Amniotic epithelial cell (primary cell): Measurements from ENCODE around the gene NOTCH4.
"Not testable (repeated sequence)": the region's sequence is repeated elsewhere in the genome, so short reads cannot be mapped to it uniquely, and the experiment has no call there.

ENCODE experiments used
- DNase-seq: peaks from one replicate; pipeline ENCODE4 v3.0.0-alpha.2; 2010; ENCODE audit warnings: low read depth

The NOTCH4 gene

DNA sequence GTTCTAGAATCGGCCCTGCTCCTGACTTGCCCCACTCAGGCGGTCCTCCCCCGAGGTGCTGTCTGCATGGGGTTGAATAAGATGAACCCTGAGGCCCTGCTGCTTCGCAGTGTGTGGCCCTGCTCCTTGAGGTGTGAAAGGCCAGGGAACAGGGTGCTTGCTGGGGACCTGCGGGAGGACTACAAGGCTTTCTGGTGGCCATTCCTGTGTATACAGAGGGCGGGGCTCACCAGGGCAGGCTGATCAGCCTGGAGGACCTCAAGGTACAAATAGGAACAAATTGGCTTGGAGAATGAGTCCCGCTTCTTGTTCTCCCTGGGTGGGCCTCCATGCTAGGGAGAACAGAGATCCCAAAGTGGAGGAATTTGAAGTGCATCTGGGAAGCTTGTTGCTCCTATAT lies 5.7 kb downstream of the NOTCH4 start:
- DNase-seq: no peak

- DNase-seq: no peak
Measured at GRCh38 chr6:32216998-32217397, 6.9 kb downstream of the NOTCH4 start.

DNA sequence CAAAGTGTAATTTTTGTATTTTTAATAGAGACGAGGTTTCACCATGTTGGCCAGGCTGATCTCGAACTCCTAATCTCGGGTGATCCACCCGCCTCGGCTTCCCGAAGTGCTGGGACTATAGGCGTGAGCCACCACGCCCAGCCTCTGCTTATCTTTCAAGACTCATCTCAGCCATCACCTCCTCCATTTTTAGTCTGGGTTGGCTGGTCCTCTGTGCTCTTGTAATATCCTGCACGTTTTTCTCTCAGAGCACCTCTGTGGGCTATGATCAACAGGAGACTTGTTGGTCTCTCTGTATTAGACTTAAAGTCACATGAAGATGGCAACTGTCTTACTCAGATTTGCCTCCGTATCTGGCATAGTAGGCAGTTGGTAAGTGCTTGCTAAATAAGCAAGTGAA lies 7.6 kb downstream of the NOTCH4 start:
- DNase-seq: no peak

DNA sequence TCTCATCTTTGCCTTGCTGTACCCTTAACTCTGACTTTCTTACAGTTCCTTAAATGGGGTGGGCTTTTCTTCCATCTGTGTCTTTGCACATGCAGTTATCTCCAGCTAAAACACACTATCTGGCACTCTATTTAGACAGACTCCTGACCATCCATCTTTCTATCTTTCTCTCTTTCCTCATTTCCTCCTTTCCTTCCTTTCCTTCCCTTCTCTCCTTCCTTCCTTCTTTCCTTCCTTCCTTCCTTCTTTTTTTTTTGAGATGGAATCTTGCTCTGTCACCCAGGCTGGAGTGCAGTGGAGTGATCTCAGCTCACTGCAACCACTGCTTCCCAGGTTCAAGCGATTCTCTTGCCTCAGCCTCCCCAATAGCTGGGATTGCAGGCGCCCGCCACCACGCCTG lies 8.2 kb downstream of the NOTCH4 start:
- DNase-seq: no peak

DNA sequence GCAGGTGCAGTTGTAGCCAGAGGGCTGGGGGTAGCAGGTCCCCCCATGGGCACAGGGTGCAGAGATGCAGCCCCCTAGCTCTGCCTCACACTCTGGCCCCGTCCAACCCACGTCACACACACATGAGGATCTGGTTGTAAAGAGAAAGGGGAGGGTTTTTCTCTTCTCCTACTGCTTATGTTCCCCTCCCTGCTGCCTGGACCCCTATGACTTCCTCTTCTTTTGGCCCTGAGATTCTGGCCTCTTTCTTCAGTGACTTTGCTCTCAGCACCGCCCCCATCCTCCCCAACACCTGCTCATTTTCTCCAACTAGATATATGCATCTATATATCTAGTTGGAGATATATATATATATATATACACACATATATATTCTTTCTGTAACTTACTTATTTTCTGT lies 9.7 kb downstream of the NOTCH4 start:
- DNase-seq: no peak

GRCh38 chr6:32213649-32214048 lies 10.2 kb downstream of the NOTCH4 start:
- no peak for DNase-seq

GRCh38 chr6:32212076-32212760 lies 11.6 kb downstream of the NOTCH4 start:
- peak; percentile 8 for DNase-seq

DNA sequence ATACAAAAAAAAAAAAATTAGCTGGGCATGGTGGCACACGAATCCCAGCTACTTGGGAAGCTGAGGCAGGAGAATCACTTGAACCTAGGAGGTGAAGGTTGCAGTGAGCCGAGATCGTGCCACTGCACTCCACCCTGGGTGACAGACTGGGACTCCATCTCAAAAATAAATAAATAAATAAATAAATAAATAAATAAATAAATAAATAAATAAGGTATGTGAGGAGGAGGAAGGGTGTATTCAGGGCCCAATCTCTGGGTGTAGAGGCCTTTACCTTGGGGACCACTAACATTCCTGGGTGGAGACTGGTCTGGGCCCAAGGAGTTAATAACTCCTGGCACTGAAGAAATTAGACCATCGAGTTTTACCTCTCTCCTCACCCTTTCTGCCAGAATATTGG lies 12.4 kb downstream of the NOTCH4 start:
- not testable (repeated sequence) for DNase-seq

DNA sequence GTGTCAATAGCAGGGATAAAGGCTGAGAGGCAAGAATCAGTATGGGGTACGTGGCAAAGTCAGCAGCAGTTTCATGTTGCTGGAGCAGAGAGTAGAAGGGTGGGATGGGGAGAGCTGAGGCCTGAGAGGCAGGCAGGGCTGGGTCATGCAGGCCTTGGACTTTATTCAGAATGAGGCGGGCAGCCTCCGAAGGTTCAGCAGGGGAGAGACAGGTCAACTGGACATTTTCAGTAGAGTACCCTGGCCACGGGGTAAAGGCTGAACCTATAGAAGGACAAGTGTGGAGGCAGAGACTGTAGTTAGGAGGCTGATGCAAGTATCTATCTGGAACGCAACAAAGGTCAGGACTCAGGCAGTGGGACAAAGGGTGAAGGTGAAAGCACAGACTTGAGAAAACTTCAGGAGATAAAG lies 13.7 kb downstream of the NOTCH4 start:
- no peak for DNase-seq

- no peak for DNase-seq
Measured at GRCh38 chr6:32208996-32209395, 14.9 kb downstream of the NOTCH4 start.

GRCh38 chr6:32204268-32204715 lies 19.6 kb downstream of the NOTCH4 start:
- DNase-seq: no peak

DNA sequence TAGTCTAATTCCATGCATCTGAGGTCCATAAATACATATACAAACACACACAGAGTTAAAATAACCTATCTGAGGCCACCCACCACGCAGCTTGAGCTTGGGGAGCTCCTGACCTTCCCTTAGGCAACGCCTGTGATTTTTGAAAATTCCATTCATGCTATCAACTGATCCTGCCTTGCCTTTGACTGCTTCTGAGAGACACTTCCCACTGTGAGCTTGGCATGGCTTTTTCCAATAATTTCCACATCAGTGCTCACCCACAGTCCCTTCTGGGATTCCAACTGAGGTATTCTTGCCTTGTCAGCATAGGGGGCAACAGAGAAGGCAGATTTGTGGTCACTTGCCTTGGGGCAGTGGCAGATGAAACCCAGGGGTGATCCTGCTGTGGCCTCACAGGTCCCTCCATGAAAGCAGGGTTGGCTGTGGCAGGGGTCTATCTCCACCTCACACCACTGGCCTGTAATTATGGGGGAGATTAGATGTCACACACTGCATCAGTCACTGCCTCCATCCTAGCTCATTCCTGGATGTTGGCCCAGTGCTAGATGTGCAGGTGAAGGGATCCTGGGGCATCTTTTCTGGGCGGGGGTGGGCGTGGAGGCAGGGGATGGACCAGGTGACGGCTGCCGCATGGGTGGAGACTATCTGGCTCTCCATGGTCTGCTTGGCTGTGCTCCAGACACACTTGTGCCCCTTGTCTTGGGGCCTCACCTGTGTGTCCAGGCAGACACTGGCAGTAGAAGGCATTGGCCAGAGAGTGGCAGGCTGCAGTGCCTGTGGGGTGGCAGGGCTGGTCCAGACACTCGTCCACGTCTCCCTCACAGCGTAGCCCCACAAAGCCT lies 20.2 kb downstream of the NOTCH4 start:
- DNase-seq: no peak

GRCh38 chr6:32202186-32202585 lies 21.7 kb downstream of the NOTCH4 start:
- no peak for DNase-seq

GRCh38 chr6:32200711-32201475 lies 23.0 kb downstream of the NOTCH4 start:
- no peak for DNase-seq

- DNase-seq: no peak
Measured at GRCh38 chr6:32198866-32199265, 25.0 kb downstream of the NOTCH4 start.

GRCh38 chr6:32198345-32198696 lies 25.5 kb downstream of the NOTCH4 start:
- no peak for DNase-seq

DNA sequence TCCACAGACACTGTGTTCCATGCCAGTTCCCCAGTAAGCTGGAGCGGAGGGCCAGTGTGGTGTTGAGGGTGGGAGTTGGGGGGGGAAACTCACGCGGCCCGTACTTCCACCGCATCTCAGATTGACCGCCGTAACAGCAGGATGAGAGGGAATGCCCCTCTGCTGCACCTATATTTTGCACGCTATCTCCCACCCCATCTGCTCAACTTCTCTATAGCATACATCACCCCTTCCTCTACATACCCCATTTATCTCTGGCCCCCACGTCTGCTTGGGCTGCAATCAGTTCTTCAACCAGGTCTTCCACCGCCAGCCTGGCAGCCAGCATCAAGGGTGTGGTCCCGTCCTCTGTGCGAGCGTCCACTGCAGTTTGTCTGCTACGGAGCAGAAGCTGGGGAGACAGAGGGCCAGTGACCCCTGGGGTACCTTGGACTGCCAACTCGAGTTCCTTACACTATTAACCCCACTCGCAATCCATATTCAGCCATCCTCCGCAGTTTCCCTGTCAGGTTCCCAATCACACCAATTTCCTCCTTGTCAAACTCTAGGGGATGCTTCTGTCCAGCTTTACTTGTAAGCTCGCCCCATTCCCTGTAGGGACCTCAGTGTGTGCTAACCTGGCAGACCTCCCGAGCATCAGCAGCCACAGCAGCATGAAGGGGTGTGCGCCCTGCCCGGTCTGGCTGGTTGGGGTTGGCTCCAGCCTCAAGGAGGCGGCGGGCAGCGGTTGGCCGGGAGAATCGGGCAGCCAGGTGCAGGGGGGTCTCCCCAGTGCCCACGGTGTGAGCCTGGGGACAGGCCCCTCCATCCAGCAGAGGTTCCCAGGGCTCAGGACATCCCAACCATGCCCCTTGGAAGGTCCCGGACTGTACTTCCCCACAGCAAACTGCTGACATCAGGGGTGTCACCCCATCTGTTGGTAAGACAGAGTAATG lies 26.9 kb downstream of the NOTCH4 start:
- DNase-seq: no peak

GRCh38 chr6:32195902-32196681 lies 27.8 kb downstream of the NOTCH4 start:
- DNase-seq: peak; percentile 78

- peak; percentile 99 for DNase-seq
Measured at GRCh38 chr6:32195652-32195901, 28.3 kb downstream of the NOTCH4 start.

DNA sequence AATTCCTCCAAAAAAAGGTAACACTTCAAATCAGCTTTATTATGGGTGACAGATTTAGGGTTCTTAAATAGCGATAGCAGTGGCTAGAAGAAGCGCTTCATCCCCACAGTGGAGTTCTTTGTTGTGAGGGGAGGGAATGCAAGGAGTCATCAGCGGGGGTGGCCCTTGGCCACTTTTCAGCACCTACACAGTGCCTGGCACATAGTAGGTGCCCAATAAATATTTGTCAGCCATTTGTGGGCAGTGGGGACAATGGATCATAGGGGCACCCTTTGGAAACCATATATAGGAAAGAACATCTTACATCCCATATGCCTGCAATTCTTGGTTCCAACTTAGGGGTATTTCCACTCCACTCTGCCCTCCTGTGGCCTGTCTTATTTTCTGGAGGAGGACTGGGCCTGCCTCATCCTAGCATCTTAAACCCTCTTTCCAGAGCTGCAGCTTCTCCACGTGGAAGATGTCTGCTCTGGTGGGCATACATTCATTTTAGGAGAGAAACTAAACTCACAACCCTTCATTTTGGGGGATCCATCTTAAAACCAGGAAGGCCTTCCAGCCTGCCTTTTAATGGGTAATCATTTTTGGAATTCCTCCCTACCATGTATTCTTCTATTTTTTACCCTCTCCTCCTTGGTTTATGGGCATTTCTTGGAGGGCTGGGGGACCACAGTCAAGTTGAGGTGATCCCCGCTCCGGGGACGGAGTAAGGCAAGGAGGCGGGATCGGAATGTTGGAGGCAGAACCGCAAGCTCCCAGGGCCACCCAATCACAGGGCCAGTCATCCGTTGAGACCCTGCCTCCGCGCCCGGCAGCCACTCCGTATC lies 28.8 kb downstream of the NOTCH4 start:
- DNase-seq: peak; percentile 63
